Measurements from ENCODE around the gene TTC9B.

The TTC9B gene

GRCh38 chr19:40232949-40233810 lies 15.0 kb upstream of the TTC9B start:
- no peak for TF ChIP-seq EZH2 (IDR thresholded peaks at IDR 0.05; ENCODE audit: borderline replicate concordance, low read depth, low read length, severe bottlenecking)
- TF ChIP-seq CTCF (IDR thresholded peaks at IDR 0.05; ENCODE audit: borderline replicate concordance, extremely low read depth, low read length, poor library complexity, severe bottlenecking): no peak
- peaks cover 56% of the 10 kb centered on the region for H3K36me3 ChIP-seq (ENCODE audit: insufficient read depth, low read length)

GRCh38 chr19:40232479-40232878 lies 14.3 kb upstream of the TTC9B start:
- Histone ChIP-seq H3K36me3 (ENCODE audit: insufficient read depth, low read length) (peaks cover 49% of the 10 kb centered on the region), H3K9ac (ENCODE audit: low read depth, low read length) (no peak overlapping the region), H3K27me3 (ENCODE audit: insufficient read depth, low read length, poor library complexity) (no peaks in the 10 kb centered on the region), H3K4me3 (ENCODE audit: low read depth in 1 of 2, low read length in 2 of 2) (no peak overlapping the region), H3K27ac (ENCODE audit: low read length) (no peak overlapping the region), H3K79me2 (ENCODE audit: insufficient read depth, low read length) (no peaks in the 10 kb centered on the region), H3K4me2 (ENCODE audit: insufficient read depth, low read length) (no peak overlapping the region), H3K9me3 (ENCODE audit: insufficient read depth, low read length, severe bottlenecking) (no peaks in the 10 kb centered on the region), H2AFZ (ENCODE audit: low read depth, low read length) (no peak overlapping the region), H3K4me1 (ENCODE audit: insufficient read depth, low read length) (no peaks in the 10 kb centered on the region), H4K20me1 (ENCODE audit: insufficient read depth, low read length) (peaks cover 6% of the 10 kb centered on the region; the same call in 1 of the 2 replicates)
- ATAC-seq (ENCODE audit: insufficient read depth, low read depth) (no peak), DNase-seq (no peak)
- TF ChIP-seq EZH2 (IDR thresholded peaks at IDR 0.05; ENCODE audit: borderline replicate concordance, low read depth, low read length, severe bottlenecking) (no peak), CTCF (IDR thresholded peaks at IDR 0.05; ENCODE audit: borderline replicate concordance, extremely low read depth, low read length, poor library complexity, severe bottlenecking) (no peak)

More at GRCh38 chr19:40232949-40233810, 15.0 kb upstream of the TTC9B start:
- Histone ChIP-seq H3K9me3 (ENCODE audit: insufficient read depth, low read length, severe bottlenecking) (no peaks in the 10 kb centered on the region), H3K4me2 (ENCODE audit: insufficient read depth, low read length) (no peak overlapping the region), H3K4me3 (ENCODE audit: low read depth in 1 of 2, low read length in 2 of 2) (no peak overlapping the region), H3K9ac (ENCODE audit: low read depth, low read length) (no peak overlapping the region), H3K27ac (ENCODE audit: low read length) (no peak overlapping the region), H2AFZ (ENCODE audit: low read depth, low read length) (no peak overlapping the region), H3K4me1 (ENCODE audit: insufficient read depth, low read length) (no peaks in the 10 kb centered on the region), H3K79me2 (ENCODE audit: insufficient read depth, low read length) (no peaks in the 10 kb centered on the region), H4K20me1 (ENCODE audit: insufficient read depth, low read length) (peaks cover 7% of the 10 kb centered on the region), H3K27me3 (ENCODE audit: insufficient read depth, low read length, poor library complexity) (no peaks in the 10 kb centered on the region)
- DNase-seq (no peak), ATAC-seq (ENCODE audit: insufficient read depth, low read depth) (no peak)

GRCh38 chr19:40231544-40232424 lies 13.6 kb upstream of the TTC9B start:
- DNase-seq: no peak
- Histone ChIP-seq H3K27ac (ENCODE audit: low read length) (no peak overlapping the region), H3K4me2 (ENCODE audit: insufficient read depth, low read length) (no peak overlapping the region)

More at GRCh38 chr19:40231544-40232424, 13.6 kb upstream of the TTC9B start:
- Histone ChIP-seq H3K9ac (ENCODE audit: low read depth, low read length) (no peak overlapping the region), H3K79me2 (ENCODE audit: insufficient read depth, low read length) (no peaks in the 10 kb centered on the region), H3K4me1 (ENCODE audit: insufficient read depth, low read length) (no peaks in the 10 kb centered on the region), H3K9me3 (ENCODE audit: insufficient read depth, low read length, severe bottlenecking) (no peaks in the 10 kb centered on the region), H3K4me3 (ENCODE audit: low read depth in 1 of 2, low read length in 2 of 2) (no peak overlapping the region), H3K27me3 (ENCODE audit: insufficient read depth, low read length, poor library complexity) (no peaks in the 10 kb centered on the region), H3K36me3 (ENCODE audit: insufficient read depth, low read length) (peaks cover 44% of the 10 kb centered on the region), H2AFZ (ENCODE audit: low read depth, low read length) (no peak overlapping the region), H4K20me1 (ENCODE audit: insufficient read depth, low read length) (peaks cover 6% of the 10 kb centered on the region; the same call in 1 of the 2 replicates)
- TF ChIP-seq CTCF (IDR thresholded peaks at IDR 0.05; ENCODE audit: borderline replicate concordance, extremely low read depth, low read length, poor library complexity, severe bottlenecking): no peak
- TF ChIP-seq EZH2 (IDR thresholded peaks at IDR 0.05; ENCODE audit: borderline replicate concordance, low read depth, low read length, severe bottlenecking): no peak
- no peak for ATAC-seq (ENCODE audit: insufficient read depth, low read depth)

Data from DND-41 (cell line).